Epithelial cell of esophagus (primary cell): ENCODE results near the gene DLX2.
"Not testable (repeated sequence)": the region's sequence is repeated elsewhere in the genome, so short reads cannot be mapped to it uniquely, and the experiment has no call there.

ENCODE experiments used
- DNase-seq: peaks from one replicate; pipeline ENCODE4 v3.0.0; 2010; ENCODE audit warnings: low read depth
- H3K4me3 ChIP-seq: 2 replicates; pipeline ENCODE4 v1.5.1; 2011; ENCODE audit warnings: mild to moderate bottlenecking, low read length, control low read depth
- CTCF ChIP-seq: IDR thresholded peaks from 2 replicates; pipeline ENCODE4 v1.5.1; 2011; ENCODE audit warnings: low read depth, mild to moderate bottlenecking, low read length, control low read depth, inconsistent platforms; ENCODE audit not compliant: insufficient read depth; ENCODE audit errors: missing control alignments

The DLX2 gene

GRCh38 chr2:172079838-172080640, 22.7 kb downstream of the DLX2 start:
- TF ChIP-seq CTCF, result no peak
- no peak for DNase-seq
- H3K4me3 ChIP-seq, result no peak overlapping the region

GRCh38 chr2:172079416-172079815, 23.3 kb downstream of the DLX2 start:
- TF ChIP-seq CTCF, result no peak
- H3K4me3 ChIP-seq, result no peak overlapping the region
- DNase-seq, result no peak

GRCh38 chr2:172074254-172074653, 28.4 kb downstream of the DLX2 start:
- no peak for TF ChIP-seq CTCF
- no peak overlapping the region for H3K4me3 ChIP-seq
- no peak for DNase-seq

GRCh38 chr2:172073518-172073917, 29.2 kb downstream of the DLX2 start:
- no peak for DNase-seq
- H3K4me3 ChIP-seq, result no peak overlapping the region
- no peak for TF ChIP-seq CTCF

DNA sequence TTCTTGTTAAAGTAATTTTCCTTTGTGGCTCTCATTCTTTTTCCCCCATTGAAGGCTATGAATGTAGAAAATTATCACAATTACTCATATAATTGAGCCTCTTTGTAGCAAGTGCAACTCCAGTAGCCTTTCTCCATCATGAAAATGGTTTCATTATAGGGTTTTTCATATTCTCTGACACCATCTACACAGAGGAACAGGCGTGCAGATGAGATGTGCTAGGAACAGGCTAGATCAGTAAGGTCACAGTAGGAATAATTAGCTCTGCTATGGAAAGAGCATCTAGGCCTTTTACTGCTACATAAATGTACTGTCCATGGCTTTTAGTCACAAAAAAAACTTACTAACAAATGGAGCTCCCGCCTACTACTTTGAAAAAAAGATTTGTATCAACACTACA, 30.0 kb downstream of the DLX2 start:
- no peak for DNase-seq
- no peak overlapping the region for H3K4me3 ChIP-seq
- no peak for TF ChIP-seq CTCF

DNA sequence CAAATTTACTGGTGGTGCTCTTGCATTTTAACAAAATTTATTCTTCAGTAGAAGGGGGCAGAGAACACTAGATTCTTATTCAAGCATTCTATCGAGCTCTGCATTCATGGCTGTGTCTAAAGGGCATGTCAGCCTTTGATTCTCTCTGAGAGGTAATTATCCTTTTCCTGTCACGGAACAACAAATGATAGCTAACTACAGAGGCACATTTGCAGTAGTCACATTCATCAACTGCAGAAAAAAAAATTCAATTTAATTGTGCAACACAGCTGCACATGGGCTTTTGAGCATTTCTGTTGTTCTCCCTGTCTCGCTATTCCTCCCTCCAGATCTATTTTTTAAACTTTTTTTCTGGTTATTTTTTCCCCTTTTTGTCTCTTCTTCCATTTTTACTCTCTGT, 30.4 kb downstream of the DLX2 start:
- DNase-seq, result no peak
- H3K4me3 ChIP-seq, result no peak overlapping the region
- no peak for TF ChIP-seq CTCF

DNA sequence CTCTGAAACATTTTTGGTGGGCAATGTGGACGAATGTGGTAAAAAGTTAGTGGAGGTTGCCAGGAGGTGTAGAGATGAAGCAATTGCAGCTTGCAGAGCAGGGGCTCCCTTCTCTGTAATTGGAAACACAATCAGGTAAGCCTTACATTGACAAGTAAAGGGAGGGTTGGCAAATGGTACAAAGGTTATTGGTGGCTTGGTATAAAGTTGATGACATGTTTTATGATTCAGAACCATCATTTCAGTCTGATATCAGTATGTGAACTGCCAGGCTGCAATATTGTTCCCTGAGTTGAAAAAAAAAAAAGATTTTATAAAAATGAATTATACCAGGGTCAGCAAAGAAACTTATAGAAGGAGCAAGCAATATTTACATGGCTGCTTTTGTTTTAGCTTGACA, 31.8 kb downstream of the DLX2 start:
- TF ChIP-seq CTCF, result no peak
- DNase-seq, result no peak
- H3K4me3 ChIP-seq, result no peak overlapping the region

DNA sequence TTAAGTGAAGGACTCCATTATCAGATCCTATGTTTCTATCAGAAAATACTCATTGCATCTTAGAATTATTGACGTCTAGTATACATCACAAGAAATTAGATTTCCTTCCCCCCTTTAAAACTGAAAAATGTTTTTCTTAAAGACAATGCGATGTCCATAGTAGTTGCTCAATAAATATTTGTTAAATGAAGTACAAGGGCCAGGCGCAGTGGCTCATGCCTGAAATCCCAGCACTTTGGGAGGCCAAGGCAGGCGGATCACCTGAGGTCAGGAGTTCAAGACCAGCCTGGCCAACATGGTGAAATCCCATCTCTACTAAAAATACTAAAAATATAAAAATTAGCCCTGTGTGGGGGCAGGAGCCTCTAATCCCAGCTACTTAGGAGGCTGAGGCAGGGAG, 34.8 kb downstream of the DLX2 start:
- DNase-seq, result not testable (repeated sequence)

More for the DNA sequence above, 34.8 kb downstream of the DLX2 start:
- H3K4me3 ChIP-seq, result not testable (repeated sequence)
